ENCODE results near the gene FKBP1B.

GRCh38 chr2:24072259-24072658 is 22.7 kb downstream of the FKBP1B start:
- TF ChIP-seq ZNF792 (tag by site-specific recombination; IDR thresholded peaks at IDR 0.05) (no peak), YY1 (tag by site-specific recombination; IDR thresholded peaks at IDR 0.05) (no peak)
- TF ChIP-seq, protein P1, sequence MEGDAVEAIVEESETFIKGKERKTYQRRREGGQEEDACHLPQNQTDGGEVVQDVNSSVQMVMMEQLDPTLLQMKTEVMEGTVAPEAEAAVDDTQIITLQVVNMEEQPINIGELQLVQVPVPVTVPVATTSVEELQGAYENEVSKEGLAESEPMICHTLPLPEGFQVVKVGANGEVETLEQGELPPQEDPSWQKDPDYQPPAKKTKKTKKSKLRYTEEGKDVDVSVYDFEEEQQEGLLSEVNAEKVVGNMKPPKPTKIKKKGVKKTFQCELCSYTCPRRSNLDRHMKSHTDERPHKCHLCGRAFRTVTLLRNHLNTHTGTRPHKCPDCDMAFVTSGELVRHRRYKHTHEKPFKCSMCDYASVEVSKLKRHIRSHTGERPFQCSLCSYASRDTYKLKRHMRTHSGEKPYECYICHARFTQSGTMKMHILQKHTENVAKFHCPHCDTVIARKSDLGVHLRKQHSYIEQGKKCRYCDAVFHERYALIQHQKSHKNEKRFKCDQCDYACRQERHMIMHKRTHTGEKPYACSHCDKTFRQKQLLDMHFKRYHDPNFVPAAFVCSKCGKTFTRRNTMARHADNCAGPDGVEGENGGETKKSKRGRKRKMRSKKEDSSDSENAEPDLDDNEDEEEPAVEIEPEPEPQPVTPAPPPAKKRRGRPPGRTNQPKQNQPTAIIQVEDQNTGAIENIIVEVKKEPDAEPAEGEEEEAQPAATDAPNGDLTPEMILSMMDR (tag by site-specific recombination; IDR thresholded peaks at IDR 0.05), result no peak

Measured in HEK293 (cell line).